A549 treated with dexamethasone at 1 μM for 4 hours (cell line): ENCODE results near the gene RNF217. TPM values are rescaled to one million over a fixed set of nuclear protein-coding genes. Genes with fewer than 3 reads are reported as not detected.

Experiments
- total RNA-seq: library from RNA; stranded (reverse); fragments of 200-300 nt; extraction: Qiagen RNA extraction; gene quantifications from 5 replicates; pipeline ENCODE4 v1.2.3, GENCODE V29; 2022

The RNF217 gene
- 4.2 to 7.1 TPM (median 6.8 TPM) in 5 replicates for total RNA-seq

GRCh38 chr6:124961777-124962638 lies at the start of gene RNF217:
Gene RNF217 (plus strand): TSS chr6:124962437. CDS start chr6:124962545, 108 bp downstream.

Other genes with a start within 250 kb of the RNF217 start
- 49.9 to 55.1 TPM (median 52.1 TPM) in 5 replicates for gene TPD52L1, start 191.3 kb downstream of the RNF217 start, total RNA-seq